Stomach (tissue), 9 donors: ENCODE measurements around the gene NUTF2. TPM values are rescaled to one million over a fixed set of nuclear protein-coding genes. Genes with fewer than 3 reads are reported as not detected.

Experiments used
- DNase-seq, 2 donors: peaks; one replicate each; pipeline versions ENCODE4 v3.0.0 to v3.0.0-alpha.2; 2013 to 2019
- H3K27ac ChIP-seq, 5 donors: fragments of 200-600 bp in 4 of 5; sonication (generic) in 4 of 5; one replicate each; pipeline ENCODE4 v1.5.1; 2013 to 2019; ENCODE audit warnings: mild to moderate bottlenecking in 1 of 5, moderate library complexity in 1 of 5
- H3K27me3 ChIP-seq, 3 donors: fragments of 200-600 bp; sonication (generic); one replicate each; pipeline ENCODE4 v1.5.1; 2017 to 2019; ENCODE audit warnings: mixed run types in 1 of 3
- H3K36me3 ChIP-seq, 4 donors: fragments of 200-600 bp; sonication (generic); 1 replicate in 3 of 4; 2 replicates in 1 of 4; pipeline ENCODE4 v1.5.1; 2016 to 2019
- H3K4me1 ChIP-seq, 4 donors: fragments of 200-600 bp; sonication (generic); one replicate each; pipeline ENCODE4 v1.5.1; 2016 to 2019
- H3K4me3 ChIP-seq, 4 donors: fragments of 200-600 bp; sonication (generic) in 3 of 4; one replicate each; pipeline ENCODE4 v1.5.1; 2016 to 2019; ENCODE audit warnings: mild to moderate bottlenecking in 1 of 4
- H3K9me3 ChIP-seq, 4 donors: fragments of 200-600 bp; sonication (generic); one replicate each; pipeline ENCODE4 v1.5.1; 2016 to 2019
- CTCF ChIP-seq, 7 experiments: fragments of 450-650 bp in 4 of 7; fragments of 200-600 bp in 3 of 7; sonication (generic) in 3 of 7; IDR thresholded peaks; one replicate each; pipeline ENCODE4 v1.5.1; 2016 to 2019; ENCODE audit warnings: antibody characterized with exemption in 7 of 7, control low read depth in 2 of 7, mild to moderate bottlenecking in 1 of 7
- EP300 ChIP-seq: sonication (generic); formaldehyde crosslinking; IDR thresholded peaks from one replicate; pipeline ENCODE4 v1.6.1; 2017; ENCODE audit warnings: antibody characterized with exemption
- POLR2A ChIP-seq, 4 donors: fragments of 450-650 bp; IDR thresholded peaks; one replicate each; pipeline ENCODE4 v1.6.1; 2016; ENCODE audit warnings: antibody characterized with exemption in 4 of 4, control low read depth in 2 of 4, mild to moderate bottlenecking in 1 of 4, moderate library complexity in 1 of 4
- POLR2AphosphoS5 ChIP-seq, 3 donors: sonication (generic); formaldehyde crosslinking; IDR thresholded peaks; one replicate each; pipeline ENCODE4 v1.6.1; 2016; ENCODE audit warnings: antibody characterized with exemption in 3 of 3
- WGBS, 5 donors: extraction: QIAGEN DNeasy Blood & Tissue Kit in 3 of 5; methylation state at CpG; one replicate each; pipeline versions ENCODE4 v1.1.5 to v1.1.7; 2013 to 2018; 5-methylcytosine and 5-hydroxymethylcytosine counted together
- intact Hi-C: fragments of 100-400 bp; cut with DNase I; formaldehyde crosslinking; loops from one replicate; pipeline ENCODE4 v1.15.1; 2023; ENCODE audit warnings: low total_unique reads
- polyA plus RNA-seq, 3 donors: library from polyadenylated mRNA; stranded (reverse); fragments of 200-250 nt; gene quantifications; one replicate each; pipeline ENCODE4 v1.2.3, GENCODE V29; 2013
- total RNA-seq, 5 donors: library from RNA; depleted of rRNA; stranded (reverse); fragments of >200 nt; gene quantifications; one replicate each; pipeline versions ENCODE4 v1.1.0 to v1.2.3, GENCODE V29; 2014 to 2016
- donor health status: healthy with polysubstance abuse.
- donor health status: Bipolar disorder and iron deficiency.
- donor health status: healthy.

The NUTF2 gene
- total and polyA plus RNA-seq, 8 donors, result 9.3 to 125 (median 60.5) TPM

DNA sequence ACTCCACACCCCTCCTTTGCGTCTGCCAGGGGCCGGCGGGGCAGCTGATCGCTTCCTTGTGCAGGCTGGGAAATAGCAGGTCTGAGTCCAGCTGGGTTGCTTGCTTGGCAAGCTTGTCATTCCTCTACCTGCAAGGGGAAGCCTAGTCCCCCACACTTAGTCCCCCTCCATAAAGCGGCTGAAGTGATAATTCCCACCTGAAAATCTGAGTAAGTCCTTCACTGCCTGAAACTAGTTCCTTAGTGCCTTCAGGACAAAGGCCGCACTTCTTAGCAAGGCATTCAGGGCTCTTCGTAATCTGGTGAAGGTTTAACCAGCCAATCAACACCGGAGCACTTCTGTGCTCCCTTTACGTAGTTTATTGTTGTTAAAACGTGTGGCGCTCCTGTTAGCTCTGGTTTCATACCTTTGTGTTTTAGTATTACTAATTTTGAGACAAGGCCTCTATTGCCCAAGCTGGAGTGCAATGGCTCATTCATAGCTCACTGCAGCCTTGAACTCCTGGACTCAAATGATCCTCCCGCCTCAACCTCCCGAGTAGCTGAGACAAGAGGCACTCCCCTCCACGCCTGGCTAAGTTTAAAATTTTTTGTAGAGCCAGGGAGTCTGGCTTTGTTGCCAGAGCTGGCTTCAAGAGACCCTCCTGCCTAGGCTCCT is 47.1 kb downstream of the NUTF2 start:
- intact Hi-C loops, result no loop called here
- peak overlapping the region; percentile 94 to 99 (median 95) for H3K27ac ChIP-seq
- DNase-seq, result peak in 1 of 2 donors; percentile 44
- peaks cover 20 to 58% (median 54%) of the 10 kb centered on the region in 4 donors for H3K4me1 ChIP-seq
- TF ChIP-seq POLR2A (IDR thresholded peaks at IDR 0.05) (no peak), EP300 (no peak), POLR2AphosphoS5 (IDR thresholded peaks at IDR 0.05) (no peak), CTCF (IDR thresholded peaks at IDR 0.05) (no peak)
- WGBS, 5 donors, result 9 to 23% (median 11%) methylated on average over 10 to 14 of the region's 14 CpGs
- no peaks in the 10 kb centered on the region for H3K9me3 ChIP-seq
- H3K4me3 ChIP-seq, result peak overlapping the region; percentile 73 to 99 (median 79)
- no peaks in the 10 kb centered on the region for H3K36me3 ChIP-seq
- no peaks in the 10 kb centered on the region for H3K27me3 ChIP-seq

DNA sequence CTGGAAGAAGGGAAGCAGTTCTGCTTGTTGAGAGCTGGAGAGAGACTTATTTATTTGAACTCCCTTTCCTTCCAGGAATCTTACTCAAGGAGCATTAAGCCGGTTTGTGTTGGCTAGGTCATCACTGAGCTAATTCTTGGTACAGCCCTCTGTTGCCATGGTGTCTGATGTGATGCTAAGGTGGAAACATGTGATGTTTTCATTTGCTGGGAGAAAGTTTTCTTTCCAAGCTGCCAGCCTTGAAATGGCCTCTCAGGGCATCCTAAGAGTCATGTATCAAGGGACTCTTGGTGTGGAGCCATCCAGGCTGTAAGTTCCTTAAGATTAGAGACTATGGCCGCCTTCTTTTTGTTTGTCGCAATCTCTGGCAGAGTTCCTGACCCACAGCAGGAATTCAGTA is 50.5 kb downstream of the NUTF2 start:
- peaks cover 20 to 68% (median 59%) of the 10 kb centered on the region in 4 donors for H3K4me1 ChIP-seq
- peaks cover 0 to 15% (median 8%) of the 10 kb centered on the region in 4 donors for H3K36me3 ChIP-seq
- 13 to 67% (median 56%) methylated on average over 3 of the region's 3 CpGs for WGBS, 5 donors

DNA sequence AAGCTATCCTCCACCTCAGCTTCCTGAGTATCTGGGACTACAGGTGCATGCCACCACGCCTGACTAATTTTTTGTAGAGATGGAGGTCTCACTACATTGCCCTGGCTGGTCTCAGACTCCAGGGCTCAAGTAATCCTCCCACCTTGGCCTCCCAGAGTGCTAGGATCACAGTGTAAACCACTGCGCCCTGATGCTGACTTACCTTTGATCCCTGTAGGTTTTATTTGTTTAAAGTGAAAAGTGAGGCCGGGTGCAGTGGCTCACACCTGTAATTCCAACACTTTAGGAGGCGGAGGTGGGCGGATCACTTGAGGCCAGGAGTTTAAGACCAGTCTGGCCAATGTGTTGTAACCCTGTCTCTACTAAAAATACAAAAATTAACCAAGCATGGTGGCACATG is 55.0 kb downstream of the NUTF2 start:
- TF ChIP-seq EP300, result no peak
- TF ChIP-seq CTCF (IDR thresholded peaks at IDR 0.05), result no peak
- TF ChIP-seq POLR2AphosphoS5 (IDR thresholded peaks at IDR 0.05), result no peak
- TF ChIP-seq POLR2A (IDR thresholded peaks at IDR 0.05), result no peak
- intact Hi-C loops, result no loop called here
- Histone ChIP-seq H3K36me3 (peaks cover 0 to 45% (median 21%) of the 10 kb centered on the region in 4 donors), H3K27ac (no peak overlapping the region), H3K27me3 (no peaks in the 10 kb centered on the region), H3K4me1 (peaks cover 3 to 36% (median 26%) of the 10 kb centered on the region in 4 donors), H3K9me3 (no peaks in the 10 kb centered on the region), H3K4me3 (no peak overlapping the region)
- 78 to 82% (median 79%) methylated on average over 5 of the region's 5 CpGs for WGBS, 5 donors
- no peak for DNase-seq

More for the DNA sequence above, 50.5 kb downstream of the NUTF2 start:
- TF ChIP-seq EP300 (no peak), POLR2AphosphoS5 (IDR thresholded peaks at IDR 0.05) (no peak), CTCF (IDR thresholded peaks at IDR 0.05) (no peak), POLR2A (IDR thresholded peaks at IDR 0.05) (no peak)
- no peaks in the 10 kb centered on the region for H3K27me3 ChIP-seq
- intact Hi-C loops, result no loop called here
- DNase-seq, result no peak
- no peaks in the 10 kb centered on the region for H3K9me3 ChIP-seq
- peak overlapping the region in 3 of 5 donors; percentile 2 to 50 (median 32) for H3K27ac ChIP-seq
- no peak overlapping the region for H3K4me3 ChIP-seq

GRCh38 chr16:67902831-67903230 is 56.1 kb downstream of the NUTF2 start:
- Histone ChIP-seq H3K36me3 (peaks cover 0 to 45% (median 21%) of the 10 kb centered on the region in 4 donors), H3K4me1 (peaks cover 0 to 25% (median 15%) of the 10 kb centered on the region in 4 donors), H3K4me3 (no peak overlapping the region), H3K27ac (peak overlapping the region in 2 of 5 donors; percentile 21 to 35), H3K27me3 (no peaks in the 10 kb centered on the region), H3K9me3 (no peaks in the 10 kb centered on the region)
- intact Hi-C loops, result no loop called here
- 73 to 83% (median 81%) methylated on average over 4 of the region's 4 CpGs for WGBS, 5 donors
- DNase-seq, result no peak
- no peak for TF ChIP-seq POLR2A (IDR thresholded peaks at IDR 0.05)
- TF ChIP-seq POLR2AphosphoS5 (IDR thresholded peaks at IDR 0.05), result no peak
- TF ChIP-seq CTCF (IDR thresholded peaks at IDR 0.05), result no peak
